IMR-90 (cell line): ENCODE measurements around the gene HAVCR1. TPM values are rescaled to one million over a fixed set of nuclear protein-coding genes. Genes with fewer than 3 reads are reported as not detected.

Experiments used
- ATAC-seq: fragments of 200-7000 bp; cut with Tn5 transposase; 2 replicates; pipeline ENCODE4 v1.9.1; 2020; ENCODE audit warnings: low read depth, mild to moderate bottlenecking, moderate library complexity
- BruUV-seq: library from RNA; stranded (reverse); fragments of 400-500 nt; replicated peaks from 2 replicates; lab custom pipeline; 2021; lab: Mats Ljungman, UMichigan
- CTCF ChIA-PET: fragments of 300-600 bp; formaldehyde crosslinking; extraction: SDS; loops from one replicate; lab custom pipeline; 2021; ENCODE audit warnings: antibody characterized with exemption; lab: Yijun Ruan, JAX
- POLR2A ChIA-PET: fragments of 300-600 bp; sonication (Branson Sonifier 250); formaldehyde crosslinking; loops from one replicate; lab custom pipeline; 2022; ENCODE audit warnings: antibody characterized with exemption; ENCODE audit not compliant: unreplicated experiment; lab: Charles Lee
- DNase-seq: peaks from one replicate; pipeline ENCODE4 v3.0.0; 2013
- H2AFZ ChIP-seq: replicated peaks from 2 replicates; pipeline ENCODE3; 2013; ENCODE audit warnings: low read length, mild to moderate bottlenecking; ENCODE audit not compliant: poor library complexity
- H2AK5ac ChIP-seq: 2 replicates; pipeline ENCODE4 v1.6.1; 2013; ENCODE audit warnings: low read depth, low read length, inconsistent platforms
- H2AK9ac ChIP-seq: replicated peaks from 2 replicates; pipeline ENCODE3; 2013; ENCODE audit warnings: mild to moderate bottlenecking, low read depth, low read length, moderate library complexity; ENCODE audit not compliant: poor library complexity
- H2BK120ac ChIP-seq: 2 replicates; pipeline ENCODE4 v1.6.1; 2013; ENCODE audit warnings: low read depth, low read length, inconsistent platforms
- H2BK15ac ChIP-seq: 3 replicates; pipeline ENCODE4 v1.6.1; 2013; ENCODE audit warnings: low read depth, low read length, inconsistent platforms
- H2BK20ac ChIP-seq: 2 replicates; pipeline ENCODE4 v1.6.1; 2013; ENCODE audit warnings: low read depth, mild to moderate bottlenecking, inconsistent platforms, low read length, moderate library complexity
- H2BK5ac ChIP-seq: 2 replicates; pipeline ENCODE4 v1.6.1; 2013; ENCODE audit warnings: mild to moderate bottlenecking, low read depth, low read length, inconsistent platforms; ENCODE audit not compliant: poor library complexity, severe bottlenecking
- H3K14ac ChIP-seq: replicated peaks from 2 replicates; pipeline ENCODE4 v1.6.1; 2013; ENCODE audit warnings: low read depth, low read length, inconsistent platforms
- H3K18ac ChIP-seq: 2 replicates; pipeline ENCODE4 v1.6.1; 2013; ENCODE audit warnings: low read depth, low read length, control low read depth
- H3K23ac ChIP-seq: 2 replicates; pipeline ENCODE4 v1.6.1; 2013; ENCODE audit warnings: low read depth, low read length, inconsistent platforms
- H3K27ac ChIP-seq: 2 replicates; pipeline ENCODE4 v1.5.1; 2013; ENCODE audit warnings: mild to moderate bottlenecking, control low read depth, low read length; ENCODE audit not compliant: insufficient read depth
- H3K27me3 ChIP-seq: 2 replicates; pipeline ENCODE4 v1.6.1; 2013; ENCODE audit warnings: low read length; ENCODE audit not compliant: control insufficient read depth, insufficient read depth
- H3K36me3 ChIP-seq: 2 replicates; pipeline ENCODE4 v1.6.1; 2013; ENCODE audit warnings: low read length, mixed read lengths; ENCODE audit not compliant: control insufficient read depth, insufficient read depth
- H3K4ac ChIP-seq: 2 replicates; pipeline ENCODE4 v1.6.1; 2013; ENCODE audit warnings: low read depth, low read length, inconsistent platforms
- H3K4me1 ChIP-seq: 2 replicates; pipeline ENCODE4 v1.6.1; 2013; ENCODE audit warnings: low read length, mixed read lengths; ENCODE audit not compliant: control insufficient read depth, insufficient read depth
- H3K4me2 ChIP-seq: 2 replicates; pipeline ENCODE4 v1.6.1; 2013; ENCODE audit warnings: low read depth, mild to moderate bottlenecking, control low read depth, low read length, moderate library complexity
- H3K4me3 ChIP-seq: 2 replicates; pipeline ENCODE4 v1.5.1; 2013; ENCODE audit warnings: low read depth, mild to moderate bottlenecking, control low read depth, low read length, moderate library complexity; ENCODE audit not compliant: insufficient read depth
- H3K56ac ChIP-seq: 2 replicates; pipeline ENCODE4 v1.6.1; 2013; ENCODE audit warnings: low read length, inconsistent platforms; ENCODE audit not compliant: insufficient read depth; ENCODE audit errors: extremely low read depth
- H3K79me1 ChIP-seq, 2 experiments: 2 replicates each; pipeline ENCODE4 v1.6.1; 2013; ENCODE audit warnings: low read length in 2 of 2, inconsistent platforms in 1 of 2, low read depth in 1 of 2
- H3K9ac ChIP-seq: 2 replicates; pipeline ENCODE4 v1.6.1; 2013; ENCODE audit warnings: low read depth, low read length, control low read depth
- H3K9me1 ChIP-seq: 2 replicates; pipeline ENCODE4 v1.6.1; 2013; ENCODE audit warnings: low read length, inconsistent platforms; ENCODE audit not compliant: insufficient read depth
- H3K9me3 ChIP-seq: 2 replicates; pipeline ENCODE4 v1.6.1; 2013; ENCODE audit warnings: low read length; ENCODE audit not compliant: control insufficient read depth, insufficient read depth
- H4K20me1 ChIP-seq: 2 replicates; pipeline ENCODE4 v1.6.1; 2013; ENCODE audit warnings: low read length, inconsistent platforms; ENCODE audit not compliant: insufficient read depth
- H4K5ac ChIP-seq: 2 replicates; pipeline ENCODE4 v1.6.1; 2013; ENCODE audit warnings: mild to moderate bottlenecking, low read depth, low read length, control low read depth
- H4K8ac ChIP-seq, 2 experiments: 2 replicates each; pipeline ENCODE4 v1.6.1; 2013; ENCODE audit warnings: low read depth in 2 of 2, low read length in 2 of 2, control low read depth in 1 of 2, inconsistent platforms in 1 of 2
- H4K91ac ChIP-seq: 2 replicates; pipeline ENCODE4 v1.6.1; 2013; ENCODE audit warnings: low read depth, low read length, inconsistent platforms; ENCODE audit not compliant: insufficient read depth
- MAFK ChIP-seq: IDR thresholded peaks from 2 replicates; pipeline ENCODE4 v1.6.1; 2012; ENCODE audit warnings: low read depth, low read length, improper control_type of control experiment
- MAZ ChIP-seq: IDR thresholded peaks from 2 replicates; pipeline ENCODE4 v1.6.1; 2012; ENCODE audit warnings: low read depth, mild to moderate bottlenecking, low read length, improper control_type of control experiment, moderate library complexity, borderline replicate concordance
- WGBS, 2 experiments: methylation state at CpG; one replicate each; pipeline versions ENCODE4 v1.1.5 to v1.1.7; 2013; ENCODE audit warnings: missing lambda C conversion rate in 2 of 2; ENCODE audit not compliant: insufficient read length in 1 of 2; ENCODE audit errors: extremely low coverage in 2 of 2; 5-methylcytosine and 5-hydroxymethylcytosine counted together
- dilution Hi-C: fragments of 300-500 bp; cut with HindIII; formaldehyde crosslinking; loops from one replicate; pipeline ENCODE4 v1.14.3; 2018; ENCODE audit warnings: low sequenced_read_pairs; ENCODE audit not compliant: unreplicated experiment
- in situ Hi-C: fragments of 300-500 bp; cut with MboI; formaldehyde crosslinking; loops from 3 replicates; pipeline ENCODE4 v1.14.3; 2019; ENCODE audit warnings: low sequenced_read_pairs, inconsistent platforms, mixed read lengths
- intact Hi-C: fragments of 100-400 bp; cut with micrococcal nuclease; formaldehyde crosslinking; loops from 2 replicates; pipeline ENCODE4 v1.10.0; 2022
- polyA plus RNA-seq, 3 experiments: library from polyadenylated mRNA; depleted of rRNA; stranded (reverse); fragments of >200 nt; gene quantifications; 2 replicates each; pipeline ENCODE4 v1.2.3, GENCODE V29; 2012; ENCODE audit warnings: low replicate concordance in 1 of 3
- total RNA-seq: library from RNA; depleted of rRNA; stranded (reverse); fragments of >200 nt; gene quantifications from 2 replicates; pipeline ENCODE4 v1.2.3, GENCODE V29; 2012

Gene HAVCR1
- total and polyA plus RNA-seq, 2 of the 4 experiments (the other 2 are of a cell fraction) = not detected

GRCh38 chr5:157059891-157060290 lies 975 bp upstream of the HAVCR1 start:
- no peak overlapping the region for H2BK120ac ChIP-seq
- H2BK15ac ChIP-seq = no peak overlapping the region
- no peak overlapping the region for H2BK20ac ChIP-seq
- H3K4me3 ChIP-seq = no peak overlapping the region
- H3K27me3 ChIP-seq = no peaks in the 10 kb centered on the region
- no peak overlapping the region for H3K14ac ChIP-seq
- no peaks in the 10 kb centered on the region for H3K79me1 ChIP-seq
- intact Hi-C loops (no loop called here), in situ Hi-C loops (no loop called here), dilution Hi-C loops (no loop called here)
- H2AK5ac ChIP-seq = no peak overlapping the region
- no peak overlapping the region for H3K9ac ChIP-seq
- no peak overlapping the region for H2AK9ac ChIP-seq
- no peak overlapping the region for H3K27ac ChIP-seq
- no peaks in the 10 kb centered on the region for H3K4me1 ChIP-seq
- no peak overlapping the region for H4K5ac ChIP-seq
- no peak overlapping the region for H3K18ac ChIP-seq
- no peaks in the 10 kb centered on the region for H3K9me1 ChIP-seq
- peaks cover 3% of the 10 kb centered on the region; the same call in 1 of the 2 replicates for H3K9me3 ChIP-seq
- H2AFZ ChIP-seq = no peak overlapping the region
- POLR2A ChIA-PET = no interaction called here
- no peaks in the 10 kb centered on the region for H4K20me1 ChIP-seq
- no peak overlapping the region for H3K4me2 ChIP-seq
- no peak overlapping the region for H3K23ac ChIP-seq
- H3K4ac ChIP-seq = no peak overlapping the region
- no TSS peak for BruUV-seq
- no peaks in the 10 kb centered on the region for H3K36me3 ChIP-seq
- WGBS, 2 experiments = no CpG with 5 or more reads among the region's 3 CpGs
- H2BK5ac ChIP-seq = no peak overlapping the region
- DNase-seq = no peak
- H4K91ac ChIP-seq = no peak overlapping the region
- ATAC-seq = no peak
- CTCF ChIA-PET = interaction anchor here (0.5 kb wide), 1 partner anchor 68 kb away, joined by 3 read pairs; no protein-coding TSS in a partner anchor
- TF ChIP-seq MAFK (no peak), MAZ (no peak)
- no peak overlapping the region for H4K8ac ChIP-seq
- no peak overlapping the region for H3K56ac ChIP-seq
